ENCODE measurements around the gene PUSL1. TPM values are rescaled to one million over a fixed set of nuclear protein-coding genes. Genes with fewer than 3 reads are reported as not detected.

The PUSL1 gene
- total and polyA plus RNA-seq, 2 of the 13 experiments (the other 11 are each of a cell fraction or from before 2014, with no cell fraction given) = 8.3 to 22.2 TPM

DNA sequence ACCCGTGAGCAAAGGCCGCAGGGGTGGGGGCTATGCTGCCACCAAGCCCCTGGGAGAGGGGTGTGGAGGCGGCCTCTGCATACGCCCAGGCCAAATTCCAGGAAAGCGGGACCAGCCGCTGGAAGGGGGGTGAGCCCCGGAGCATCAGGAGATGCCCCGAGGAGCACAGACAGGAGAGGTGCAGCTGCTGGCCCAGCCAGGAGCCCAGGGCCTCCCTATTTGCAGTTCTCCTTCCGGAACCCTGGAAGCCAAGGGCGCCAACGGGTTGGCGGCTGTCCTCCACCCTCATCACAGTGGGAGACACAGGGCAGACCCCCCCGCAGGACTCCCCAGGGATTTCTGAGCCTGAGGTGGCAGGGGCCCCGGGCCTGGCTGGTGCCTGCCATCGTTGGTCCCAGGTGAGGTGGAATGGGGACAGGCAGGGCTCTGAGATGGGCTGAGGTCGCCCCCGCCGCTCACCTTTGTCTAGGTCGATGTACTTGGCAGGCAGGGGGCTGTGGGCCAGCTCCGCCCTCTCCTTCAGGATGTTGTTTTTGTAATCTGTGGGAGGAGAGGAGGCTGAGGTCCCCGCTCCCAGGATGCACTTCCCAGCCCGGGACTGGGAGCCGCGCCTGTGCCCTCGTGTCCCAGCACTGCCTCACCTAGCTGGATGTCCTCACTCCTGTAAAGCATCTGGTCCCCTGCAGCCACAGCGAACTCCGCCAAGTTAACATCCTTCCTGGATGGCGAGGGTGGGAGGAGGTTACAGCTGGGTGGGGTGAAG lies 45.2 kb downstream of the PUSL1 start:
- peaks cover 33% of the 10 kb centered on the region for H3K4me1 ChIP-seq (ENCODE audit: insufficient read depth, low read length)
- BruUV-seq (replicated peaks) = no TSS peak
- H3K79me2 ChIP-seq (ENCODE audit: insufficient read depth, low read length) = peaks cover 6% of the 10 kb centered on the region
- intact Hi-C loops (cut with micrococcal nuclease; ENCODE audit: unreplicated experiment) = no loop called here
- H4K20me1 ChIP-seq (ENCODE audit: insufficient read depth, low read length) = no peaks in the 10 kb centered on the region
- DNase-seq (ENCODE audit: low spot score) (no peak), ATAC-seq (no peak), FAIRE-seq (no peak)
- H3K4me2 ChIP-seq (ENCODE audit: low read depth, low read length) = no peak overlapping the region
- no peaks in the 10 kb centered on the region for H3K36me3 ChIP-seq (replicated peaks in 1 of 2; ENCODE audit: control insufficient read depth in 1 of 2, insufficient read depth in 2 of 2, low read length in 2 of 2)
- no peaks in the 10 kb centered on the region for H3K27me3 ChIP-seq (ENCODE audit: control insufficient read depth in 1 of 2, insufficient read depth in 2 of 2, low read length in 2 of 2)
- H3K27ac ChIP-seq (ENCODE audit: extremely low read length, insufficient read depth, low read length) = no peak overlapping the region
- no peak overlapping the region for H3K9ac ChIP-seq (ENCODE audit: insufficient read depth, low read depth, low read length)
- in situ Hi-C loops (cut with HindIII; ENCODE audit: extremely low pct_ligation_motif_present, low pct_unique_long_range_greater_than_20kb) = no loop called here
- CTCF ChIA-PET (ENCODE audit: low intra/inter-chr PET ratio, low total read pairs) = no interaction called here
- no peaks in the 10 kb centered on the region for H3K9me3 ChIP-seq (ENCODE audit: low read length)
- no peak overlapping the region for H2AFZ ChIP-seq (ENCODE audit: low read length)
- H3K4me3 ChIP-seq (replicated peaks in 1 of 3; ENCODE audit: insufficient read depth in 1 of 3, low read depth in 2 of 3, low read length in 3 of 3) = no peak overlapping the region
- POLR2A ChIA-PET = no interaction called here
- WGBS (ENCODE audit: low lambda C conversion rate) = 83% methylated on average over 13 of the region's 28 CpGs
- TF ChIP-seq ZNF615 (CRISPR knock-in tag; IDR thresholded peaks at IDR 0.05; ENCODE audit: borderline replicate concordance) = no peak
- TF ChIP-seq RBFOX2 (IDR thresholded peaks at IDR 0.05; ENCODE audit: low read depth, low read length) = peak; percentile 62
- TF ChIP-seq, protein P1, sequence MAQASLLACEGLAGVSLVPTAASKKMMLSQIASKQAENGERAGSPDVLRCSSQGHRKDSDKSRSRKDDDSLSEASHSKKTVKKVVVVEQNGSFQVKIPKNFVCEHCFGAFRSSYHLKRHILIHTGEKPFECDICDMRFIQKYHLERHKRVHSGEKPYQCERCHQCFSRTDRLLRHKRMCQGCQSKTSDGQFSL (CRISPR knock-in tag; IDR thresholded peaks at IDR 0.05) = no peak
- no peak for TF ChIP-seq AHR (CRISPR knock-in tag; IDR thresholded peaks at IDR 0.05)
- TF ChIP-seq, protein P2, sequence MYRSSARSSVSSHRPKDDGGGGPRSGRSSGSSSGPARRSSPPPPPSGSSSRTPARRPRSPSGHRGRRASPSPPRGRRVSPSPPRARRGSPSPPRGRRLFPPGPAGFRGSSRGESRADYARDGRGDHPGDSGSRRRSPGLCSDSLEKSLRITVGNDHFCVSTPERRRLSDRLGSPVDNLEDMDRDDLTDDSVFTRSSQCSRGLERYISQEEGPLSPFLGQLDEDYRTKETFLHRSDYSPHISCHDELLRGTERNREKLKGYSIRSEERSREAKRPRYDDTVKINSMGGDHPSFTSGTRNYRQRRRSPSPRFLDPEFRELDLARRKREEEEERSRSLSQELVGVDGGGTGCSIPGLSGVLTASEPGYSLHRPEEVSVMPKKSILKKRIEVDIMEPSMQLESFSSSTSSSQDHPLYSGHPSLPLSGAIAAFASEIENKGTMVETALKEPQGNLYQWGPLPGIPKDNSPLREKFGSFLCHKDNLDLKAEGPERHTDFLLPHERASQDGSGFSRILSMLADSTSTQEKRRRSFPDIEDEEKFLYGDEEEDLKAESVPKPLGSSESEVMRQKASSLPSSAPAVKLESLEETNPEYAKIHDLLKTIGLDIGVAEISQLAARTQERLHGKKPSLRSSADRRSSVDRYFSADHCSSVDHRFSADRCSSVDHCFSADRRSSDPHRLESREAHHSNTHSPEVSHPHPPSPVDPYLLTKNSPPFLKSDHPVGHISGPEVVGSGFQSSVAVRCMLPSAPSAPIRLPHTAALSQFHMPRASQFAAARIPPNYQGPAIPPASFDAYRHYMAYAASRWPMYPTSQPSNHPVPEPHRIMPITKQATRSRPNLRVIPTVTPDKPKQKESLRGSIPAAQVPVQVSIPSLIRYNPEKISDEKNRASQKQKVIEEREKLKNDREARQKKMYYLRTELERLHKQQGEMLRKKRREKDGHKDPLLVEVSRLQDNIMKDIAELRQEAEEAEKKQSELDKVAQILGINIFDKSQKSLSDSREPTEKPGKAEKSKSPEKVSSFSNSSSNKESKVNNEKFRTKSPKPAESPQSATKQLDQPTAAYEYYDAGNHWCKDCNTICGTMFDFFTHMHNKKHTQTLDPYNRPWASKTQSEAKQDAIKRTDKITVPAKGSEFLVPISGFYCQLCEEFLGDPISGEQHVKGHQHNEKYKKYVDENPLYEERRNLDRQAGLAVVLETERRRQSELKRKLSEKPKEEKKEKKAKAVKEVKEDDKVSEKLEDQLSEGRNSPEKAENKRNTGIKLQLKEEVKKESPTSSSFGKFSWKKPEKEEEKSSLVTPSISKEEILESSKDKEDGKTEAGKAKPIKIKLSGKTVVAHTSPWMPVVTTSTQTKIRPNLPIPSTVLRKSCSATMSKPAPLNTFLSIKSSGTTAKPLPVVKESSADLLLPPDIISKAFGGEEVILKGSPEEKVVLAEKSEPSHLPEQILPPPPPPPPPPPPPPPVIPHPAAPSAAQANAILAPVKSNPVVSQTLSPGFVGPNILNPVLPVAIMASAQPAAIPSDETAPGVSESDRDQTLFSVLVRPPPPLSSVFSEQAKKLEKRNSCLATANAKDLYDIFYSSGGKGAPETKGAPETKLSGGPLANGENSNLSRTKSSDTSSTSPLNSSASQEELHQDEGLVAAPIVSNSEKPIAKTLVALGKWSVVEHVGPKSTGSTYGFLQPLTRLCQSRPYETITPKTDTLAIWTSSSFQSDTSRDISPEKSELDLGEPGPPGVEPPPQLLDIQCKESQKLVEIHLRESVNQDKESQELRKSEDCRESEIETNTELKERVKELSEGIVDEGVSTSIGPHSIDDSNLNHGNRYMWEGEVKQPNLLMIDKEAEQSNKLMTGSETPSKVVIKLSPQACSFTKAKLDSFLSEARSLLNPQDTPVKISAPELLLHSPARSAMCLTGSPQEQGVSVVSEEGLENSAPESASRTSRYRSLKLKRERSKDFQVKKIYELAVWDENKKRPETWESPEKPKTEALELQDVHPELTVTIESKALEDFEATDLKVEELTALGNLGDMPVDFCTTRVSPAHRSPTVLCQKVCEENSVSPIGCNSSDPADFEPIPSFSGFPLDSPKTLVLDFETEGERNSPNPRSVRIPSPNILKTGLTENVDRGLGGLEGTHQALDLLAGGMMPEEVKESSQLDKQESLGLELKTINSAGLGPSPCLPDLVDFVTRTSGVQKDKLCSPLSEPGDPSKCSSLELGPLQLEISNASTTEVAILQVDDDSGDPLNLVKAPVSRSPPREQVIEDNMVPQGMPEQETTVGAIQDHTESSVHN (CRISPR knock-in tag; IDR thresholded peaks at IDR 0.05) = no peak
- TF ChIP-seq ARHGAP35 (CRISPR knock-in tag; IDR thresholded peaks at IDR 0.05; ENCODE audit: borderline replicate concordance) = no peak
- TF ChIP-seq ZFP36L2 (CRISPR knock-in tag; IDR thresholded peaks at IDR 0.05) = no peak
- no peak for TF ChIP-seq RELA (CRISPR knock-in tag; IDR thresholded peaks at IDR 0.05)
- TF ChIP-seq, protein P3, sequence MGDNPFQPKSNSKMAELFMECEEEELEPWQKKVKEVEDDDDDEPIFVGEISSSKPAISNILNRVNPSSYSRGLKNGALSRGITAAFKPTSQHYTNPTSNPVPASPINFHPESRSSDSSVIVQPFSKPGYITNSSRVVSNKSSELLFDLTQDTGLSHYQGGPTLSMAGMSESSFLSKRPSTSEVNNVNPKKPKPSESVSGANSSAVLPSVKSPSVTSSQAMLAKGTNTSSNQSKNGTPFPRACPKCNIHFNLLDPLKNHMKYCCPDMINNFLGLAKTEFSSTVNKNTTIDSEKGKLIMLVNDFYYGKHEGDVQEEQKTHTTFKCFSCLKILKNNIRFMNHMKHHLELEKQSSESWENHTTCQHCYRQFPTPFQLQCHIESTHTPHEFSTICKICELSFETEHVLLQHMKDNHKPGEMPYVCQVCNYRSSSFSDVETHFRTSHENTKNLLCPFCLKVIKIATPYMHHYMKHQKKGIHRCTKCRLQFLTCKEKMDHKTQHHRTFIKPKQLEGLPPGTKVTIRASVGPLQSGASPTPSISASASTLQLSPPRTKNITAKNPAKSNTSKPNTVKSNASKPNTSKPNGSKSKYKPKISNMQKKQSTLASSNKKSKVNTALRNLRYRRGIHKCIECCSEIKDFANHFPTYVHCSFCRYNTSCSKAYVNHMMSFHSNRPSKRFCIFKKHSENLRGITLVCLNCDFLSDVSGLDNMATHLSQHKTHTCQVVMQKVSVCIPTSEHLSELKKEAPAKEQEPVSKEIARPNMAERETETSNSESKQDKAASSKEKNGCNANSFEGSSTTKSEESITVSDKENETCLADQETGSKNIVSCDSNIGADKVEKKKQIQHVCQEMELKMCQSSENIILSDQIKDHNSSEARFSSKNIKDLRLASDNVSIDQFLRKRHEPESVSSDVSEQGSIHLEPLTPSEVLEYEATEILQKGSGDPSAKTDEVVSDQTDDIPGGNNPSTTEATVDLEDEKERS (CRISPR knock-in tag; IDR thresholded peaks at IDR 0.05) = no peak
- no peak for TF ChIP-seq ATF1 (CRISPR knock-in tag; IDR thresholded peaks at IDR 0.05)
- no peak for TF ChIP-seq MAFG (CRISPR knock-in tag; IDR thresholded peaks at IDR 0.05)
- TF ChIP-seq GZF1 (CRISPR knock-in tag; IDR thresholded peaks at IDR 0.05) = no peak
- no peak for TF ChIP-seq ZFP62 (CRISPR knock-in tag; IDR thresholded peaks at IDR 0.05)

Data from HepG2 (cell line).